ENCODE measurements around the gene LMTK2. TPM values are rescaled to one million over a fixed set of nuclear protein-coding genes. Genes with fewer than 3 reads are reported as not detected.

The LMTK2 gene
- total RNA-seq = 10 to 100 TPM; 23.4 to 27.9 TPM
- polyA plus RNA-seq = 1 to 10 TPM; 1.8 to 4.9 (median 3.1) TPM
- 65.5 to 84.9 (median 75.0) reads per million in 6 experiments for total RNA-seq

- H3K27ac Mint-ChIP-seq = peak within 1 kb of the TSS; percentile 49 to 98 (median 96)
- peaks cover 23 to 49% (median 41%) of the 10 kb centered on the region in 4 donors for H3K4me1 Mint-ChIP-seq
- DNase-seq = peak; percentile 93 to 100 (median 97)
- peaks cover 3 to 13% (median 9%) of the 10 kb centered on the region in 5 donors for H3K27me3 Mint-ChIP-seq
- POLR2A ChIA-PET = interaction anchor here (0.6 to 1.6 kb wide), 8 partner anchors 10 to 1994 kb away, joined by 3 to 9 read pairs (median 3); no protein-coding TSS in a partner anchor
- peak; percentile 99 to 100 for ATAC-seq
- peaks cover 2 to 4% (median 4%) of the 10 kb centered on the region in 3 donors for H3K36me3 Mint-ChIP-seq
- H3K9me3 Mint-ChIP-seq = peaks cover 0 to 7% (median 2%) of the 10 kb centered on the region in 9 donors
- peak within 1 kb of the TSS; percentile 91 to 99 (median 97) for H3K4me3 Mint-ChIP-seq
Observed at GRCh38 chr7:98106647-98107312, at the start of gene LMTK2. Gene LMTK2, plus strand, starts transcription at chr7:98106862. Its CDS starts 316 bp downstream, at chr7:98107178.

GRCh38 chr7:98057157-98057556, 49.5 kb upstream of the LMTK2 start:
- H3K36me3 Mint-ChIP-seq = no peaks in the 10 kb centered on the region

GRCh38 chr7:98058186-98058585, 48.5 kb upstream of the LMTK2 start:
- H3K4me1 Mint-ChIP-seq = no peaks in the 10 kb centered on the region
- H3K36me3 Mint-ChIP-seq = no peaks in the 10 kb centered on the region
- H3K4me3 Mint-ChIP-seq = no peak overlapping the region
- DNase-seq = no peak
- peaks cover 0 to 5% (median 0%) of the 10 kb centered on the region in 9 donors for H3K9me3 Mint-ChIP-seq
- POLR2A ChIA-PET = no interaction called here
- H3K27ac Mint-ChIP-seq = no peak overlapping the region
- peaks cover 0 to 29% (median 11%) of the 10 kb centered on the region in 5 donors for H3K27me3 Mint-ChIP-seq
- ATAC-seq = no peak

More at GRCh38 chr7:98057157-98057556, 49.5 kb upstream of the LMTK2 start:
- Mint-ChIP-seq H3K27ac (peak overlapping the region in 1 of 10 donors; percentile 67), H3K4me1 (no peaks in the 10 kb centered on the region), H3K9me3 (peaks cover 0 to 2% (median 0%) of the 10 kb centered on the region in 9 donors), H3K27me3 (peaks cover 0 to 29% (median 10%) of the 10 kb centered on the region in 5 donors), H3K4me3 (no peak overlapping the region)
- POLR2A ChIA-PET = no interaction called here
- no peak for DNase-seq
- no peak for ATAC-seq

GRCh38 chr7:98064233-98064632, 42.4 kb upstream of the LMTK2 start:
- Mint-ChIP-seq H3K4me3 (no peak overlapping the region), H3K27me3 (peaks cover 6 to 31% (median 18%) of the 10 kb centered on the region in 5 donors), H3K27ac (no peak overlapping the region), H3K4me1 (no peaks in the 10 kb centered on the region), H3K9me3 (peaks cover 0 to 8% (median 0%) of the 10 kb centered on the region in 9 donors), H3K36me3 (no peaks in the 10 kb centered on the region)
- POLR2A ChIA-PET = no interaction called here
- ATAC-seq (no peak), DNase-seq (no peak)

- Mint-ChIP-seq H3K4me3 (no peak overlapping the region), H3K27ac (peak overlapping the region in 1 of 10 donors; percentile 71), H3K36me3 (no peaks in the 10 kb centered on the region), H3K9me3 (peaks cover 0 to 8% (median 0%) of the 10 kb centered on the region in 9 donors), H3K27me3 (peaks cover 6 to 31% (median 17%) of the 10 kb centered on the region in 5 donors), H3K4me1 (no peaks in the 10 kb centered on the region)
- no peak for DNase-seq
- no peak for ATAC-seq
- POLR2A ChIA-PET = no interaction called here
Observed at GRCh38 chr7:98066208-98066607, 40.5 kb upstream of the LMTK2 start.

GRCh38 chr7:98066934-98067507, 39.6 kb upstream of the LMTK2 start:
- H3K4me3 Mint-ChIP-seq = no peak overlapping the region
- H3K9me3 Mint-ChIP-seq = peaks cover 0 to 8% (median 0%) of the 10 kb centered on the region in 9 donors
- DNase-seq (no peak), ATAC-seq (no peak)
- no peak overlapping the region for H3K27ac Mint-ChIP-seq
- POLR2A ChIA-PET = no interaction called here
- H3K4me1 Mint-ChIP-seq = no peaks in the 10 kb centered on the region
- no peaks in the 10 kb centered on the region for H3K36me3 Mint-ChIP-seq
- H3K27me3 Mint-ChIP-seq = peaks cover 6 to 31% (median 16%) of the 10 kb centered on the region in 5 donors

- Mint-ChIP-seq H3K27me3 (peaks cover 3 to 13% (median 6%) of the 10 kb centered on the region in 5 donors), H3K27ac (no peak overlapping the region), H3K4me3 (no peak overlapping the region), H3K9me3 (peaks cover 0 to 10% (median 3%) of the 10 kb centered on the region in 9 donors), H3K36me3 (peaks cover 0 to 3% (median 0%) of the 10 kb centered on the region in 3 donors), H3K4me1 (no peaks in the 10 kb centered on the region)
- DNase-seq (no peak), ATAC-seq (no peak)
- POLR2A ChIA-PET = no interaction called here
Observed at GRCh38 chr7:98073047-98073446, 33.6 kb upstream of the LMTK2 start.

GRCh38 chr7:98075801-98076200, 30.9 kb upstream of the LMTK2 start:
- no peak overlapping the region for H3K27ac Mint-ChIP-seq
- H3K4me3 Mint-ChIP-seq = no peak overlapping the region
- peaks cover 0 to 11% (median 4%) of the 10 kb centered on the region in 5 donors for H3K27me3 Mint-ChIP-seq
- peaks cover 0 to 3% (median 0%) of the 10 kb centered on the region in 3 donors for H3K36me3 Mint-ChIP-seq
- H3K4me1 Mint-ChIP-seq = no peaks in the 10 kb centered on the region
- DNase-seq (no peak), ATAC-seq (no peak)
- POLR2A ChIA-PET = no interaction called here
- peaks cover 0 to 10% (median 3%) of the 10 kb centered on the region in 9 donors for H3K9me3 Mint-ChIP-seq

- POLR2A ChIA-PET = no interaction called here
- H3K4me1 Mint-ChIP-seq = no peaks in the 10 kb centered on the region
- H3K27ac Mint-ChIP-seq = no peak overlapping the region
- ATAC-seq = no peak
- peaks cover 0 to 11% (median 4%) of the 10 kb centered on the region in 5 donors for H3K27me3 Mint-ChIP-seq
- H3K9me3 Mint-ChIP-seq = peaks cover 0 to 9% (median 3%) of the 10 kb centered on the region in 9 donors
- peaks cover 0 to 3% (median 0%) of the 10 kb centered on the region in 3 donors for H3K36me3 Mint-ChIP-seq
- no peak overlapping the region for H3K4me3 Mint-ChIP-seq
- DNase-seq = no peak
Observed at GRCh38 chr7:98077762-98078161, 28.9 kb upstream of the LMTK2 start.

GRCh38 chr7:98078197-98078870, 28.3 kb upstream of the LMTK2 start:
- POLR2A ChIA-PET = no interaction called here
- DNase-seq (no peak), ATAC-seq (no peak)
- Mint-ChIP-seq H3K4me1 (no peaks in the 10 kb centered on the region), H3K27ac (no peak overlapping the region), H3K4me3 (no peak overlapping the region), H3K36me3 (peaks cover 0 to 3% (median 0%) of the 10 kb centered on the region in 3 donors), H3K9me3 (peaks cover 0 to 9% (median 3%) of the 10 kb centered on the region in 9 donors), H3K27me3 (peaks cover 0 to 11% (median 4%) of the 10 kb centered on the region in 5 donors)

- no peak for ATAC-seq
- Mint-ChIP-seq H3K4me3 (no peak overlapping the region), H3K9me3 (peaks cover 0 to 5% (median 0%) of the 10 kb centered on the region in 9 donors), H3K27ac (no peak overlapping the region), H3K27me3 (peaks cover 0 to 8% (median 4%) of the 10 kb centered on the region in 5 donors), H3K4me1 (no peaks in the 10 kb centered on the region), H3K36me3 (peaks cover 0 to 3% (median 0%) of the 10 kb centered on the region in 3 donors)
- DNase-seq = no peak
- POLR2A ChIA-PET = no interaction called here
Observed at GRCh38 chr7:98079891-98080648, 26.6 kb upstream of the LMTK2 start.

GRCh38 chr7:98081319-98081718, 25.3 kb upstream of the LMTK2 start:
- Mint-ChIP-seq H3K4me3 (no peak overlapping the region), H3K4me1 (no peaks in the 10 kb centered on the region), H3K36me3 (no peaks in the 10 kb centered on the region), H3K27ac (no peak overlapping the region), H3K27me3 (peaks cover 0 to 8% (median 4%) of the 10 kb centered on the region in 5 donors), H3K9me3 (no peaks in the 10 kb centered on the region)
- POLR2A ChIA-PET = no interaction called here
- DNase-seq (no peak), ATAC-seq (no peak)
